ENCODE data around the gene TSPAN18.

Gene TSPAN18

DNA sequence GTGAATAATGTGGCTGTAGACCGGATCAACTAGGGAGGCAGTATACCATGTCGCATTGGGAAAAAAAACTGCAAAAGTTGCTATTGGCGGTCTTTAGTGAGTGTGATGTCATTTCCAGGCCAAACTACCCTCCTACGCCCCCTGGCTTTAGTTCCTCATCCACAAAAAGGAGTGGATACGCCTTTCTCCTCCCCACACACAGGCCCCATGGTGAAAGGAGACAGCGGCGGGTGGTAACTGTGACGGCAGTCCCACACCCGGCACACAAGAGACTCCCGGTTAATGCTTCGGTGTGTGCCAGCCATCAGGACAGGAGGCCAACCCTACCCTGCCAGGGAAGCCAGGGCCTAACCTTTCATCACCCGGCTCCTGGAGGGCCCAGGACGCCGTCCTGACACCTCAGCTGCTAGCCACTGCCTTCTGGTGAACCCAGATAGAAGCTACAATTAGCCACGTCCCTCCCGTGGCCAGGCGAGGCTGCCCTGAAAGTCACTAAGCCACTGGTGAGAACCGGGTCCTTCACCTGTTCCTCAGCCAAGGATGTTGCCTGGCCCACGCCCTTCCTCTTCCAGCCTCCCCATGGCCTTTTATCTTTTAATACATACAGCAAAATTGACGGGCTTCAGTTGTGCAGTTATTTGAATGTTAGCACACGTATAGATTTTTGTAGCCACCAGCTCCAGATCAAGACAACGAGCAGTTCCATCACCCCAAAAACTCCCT, 213.1 kb downstream of the TSPAN18 start:
- Histone ChIP-seq H3K4me1 (ENCODE audit: control insufficient read depth, insufficient read depth, low read length) (no peaks in the 10 kb centered on the region), H3K4me3 (ENCODE audit: low read depth, low read length) (no peak overlapping the region), H3K27ac (ENCODE audit: extremely low read depth, low read depth, low read length) (no peak overlapping the region), H3K9me3 (ENCODE audit: control insufficient read depth, insufficient read depth, low read depth, low read length) (no peaks in the 10 kb centered on the region), H3K36me3 (ENCODE audit: control insufficient read depth in 2 of 2, insufficient read depth in 1 of 2, low read length in 2 of 2) (peaks cover 0 to 11% of the 10 kb centered on the region in 2 experiments; a peak in 1 of 3 replicates)
- ChIA-PET POLR2A (no interaction called here), CTCF (interaction anchor here (0.8 to 18.1 kb wide), 6 partner anchors 8 to 163 kb away, joined by 4 to 847 read pairs (median 6); no protein-coding TSS in a partner anchor)
- TF ChIP-seq GLIS1 (tag by site-specific recombination; IDR thresholded peaks at IDR 0.05) (no peak), ZFHX2 (tag by site-specific recombination; conservative IDR thresholded peaks at IDR 0.05) (0 out of 2 replicates have a peak, but pooled peaks have one; percentile 21), PRDM4 (tag by site-specific recombination; IDR thresholded peaks at IDR 0.05) (no peak), KLF9 (tag by site-specific recombination; IDR thresholded peaks at IDR 0.05; ENCODE audit: low read depth) (no peak)

- Histone ChIP-seq H3K36me3 (ENCODE audit: control insufficient read depth in 2 of 2, insufficient read depth in 1 of 2, low read length in 2 of 2) (peaks cover 0 to 6% of the 10 kb centered on the region in 2 experiments; a peak in 1 of 3 replicates), H3K27ac (ENCODE audit: extremely low read depth, low read depth, low read length) (no peak overlapping the region), H3K4me3 (ENCODE audit: low read depth, low read length) (no peak overlapping the region), H3K4me1 (ENCODE audit: control insufficient read depth, insufficient read depth, low read length) (no peaks in the 10 kb centered on the region), H3K9me3 (ENCODE audit: control insufficient read depth, insufficient read depth, low read depth, low read length) (no peaks in the 10 kb centered on the region)
- TF ChIP-seq PBX3 (CRISPR knock-in tag; IDR thresholded peaks at IDR 0.05) (no peak), WT1 (tag by site-specific recombination; IDR thresholded peaks at IDR 0.05) (no peak), IKZF3 (tag by site-specific recombination; IDR thresholded peaks at IDR 0.05) (no peak), ZNF664 (tag by site-specific recombination; IDR thresholded peaks at IDR 0.05) (no peak), ZNF600 (tag by site-specific recombination; IDR thresholded peaks at IDR 0.05) (no peak), CTCF (tag by site-specific recombination; IDR thresholded peaks at IDR 0.05) (no peak), ZNF18 (tag by site-specific recombination; IDR thresholded peaks at IDR 0.05) (no peak), BCL11A (tag by site-specific recombination; IDR thresholded peaks at IDR 0.05; ENCODE audit: low read depth) (no peak), KLF9 (tag by site-specific recombination; IDR thresholded peaks at IDR 0.05; ENCODE audit: low read depth) (no peak), ZNF114 (tag by site-specific recombination; IDR thresholded peaks at IDR 0.05) (no peak), ZNF292 (tag by site-specific recombination; IDR thresholded peaks at IDR 0.05; ENCODE audit: borderline replicate concordance, low read depth) (no peak), ZNF791 (tag by site-specific recombination; IDR thresholded peaks at IDR 0.05) (no peak)
- ChIA-PET POLR2A (no interaction called here), CTCF (interaction anchor here (0.5 to 18.1 kb wide), 7 partner anchors 8 to 327 kb away, joined by 3 to 847 read pairs (median 6); no protein-coding TSS in a partner anchor)
Observed at GRCh38 chr11:44940404-44940803, 213.6 kb downstream of the TSPAN18 start.
